Neutrophil (primary cell): ENCODE results near the gene LHX4.

Source experiments
- H3K27ac ChIP-seq: fragments of 200-600 bp; sonication (generic); 2 replicates; pipeline ENCODE4 v1.5.1; 2016; ENCODE audit warnings: mild to moderate bottlenecking, moderate library complexity
- H3K27me3 ChIP-seq: fragments of 200-600 bp; sonication (generic); 2 replicates; pipeline ENCODE4 v1.6.0; 2016; ENCODE audit warnings: mild to moderate bottlenecking
- H3K36me3 ChIP-seq: fragments of 200-600 bp; sonication (generic); 2 replicates; pipeline ENCODE4 v1.5.1; 2017
- H3K4me1 ChIP-seq, 2 experiments: fragments of 200-600 bp in 1 of 2; sonication (generic) in 1 of 2; 1 replicate in 1 of 2; 2 replicates in 1 of 2; pipeline versions ENCODE4 v1.5.1 to v1.6.1; 2013 to 2016; ENCODE audit warnings: low read depth in 1 of 2, low read length in 1 of 2, mild to moderate bottlenecking in 1 of 2, moderate library complexity in 1 of 2; ENCODE audit not compliant: control insufficient read depth in 1 of 2, insufficient read depth in 1 of 2
- H3K4me3 ChIP-seq, 2 experiments: fragments of 200-600 bp in 1 of 2; sonication (generic) in 1 of 2; 1 replicate in 1 of 2; 2 replicates in 1 of 2; pipeline ENCODE4 v1.5.1; 2013 to 2016; ENCODE audit warnings: low read depth in 1 of 2, low read length in 1 of 2, mild to moderate bottlenecking in 1 of 2, moderate library complexity in 1 of 2
- H3K9me3 ChIP-seq: fragments of 200-600 bp; sonication (generic); 2 replicates; pipeline ENCODE4 v1.5.1; 2016
- TF ChIP-seq, protein P1 (sequence below): fragments of 200-600 bp; sonication (generic); IDR thresholded peaks from 2 replicates; pipeline ENCODE4 v1.5.1; 2016; ENCODE audit warnings: antibody characterized with exemption

The LHX4 gene

DNA sequence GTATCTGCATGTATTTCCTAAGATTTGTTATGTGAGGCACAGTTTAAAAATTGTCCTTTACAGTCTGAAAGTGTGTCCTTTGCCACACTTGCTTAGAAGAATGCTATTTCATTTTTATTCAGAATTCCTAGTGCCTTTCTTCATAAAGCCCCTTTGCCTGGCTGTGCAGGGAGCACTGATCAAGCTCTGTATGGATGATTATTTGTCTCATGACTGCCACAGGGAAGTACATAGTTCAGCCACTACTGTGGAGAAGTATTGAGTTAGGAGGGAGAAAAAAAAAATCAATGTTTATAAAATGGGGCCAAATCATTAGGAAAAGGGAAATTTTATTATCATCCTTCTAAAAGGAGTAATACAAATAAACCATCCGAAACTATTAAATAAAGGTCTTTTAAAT lies 51.4 kb downstream of the LHX4 start:
- peaks cover 41 to 55% of the 10 kb centered on the region in 2 experiments for H3K4me1 ChIP-seq
- TF ChIP-seq, protein P1, sequence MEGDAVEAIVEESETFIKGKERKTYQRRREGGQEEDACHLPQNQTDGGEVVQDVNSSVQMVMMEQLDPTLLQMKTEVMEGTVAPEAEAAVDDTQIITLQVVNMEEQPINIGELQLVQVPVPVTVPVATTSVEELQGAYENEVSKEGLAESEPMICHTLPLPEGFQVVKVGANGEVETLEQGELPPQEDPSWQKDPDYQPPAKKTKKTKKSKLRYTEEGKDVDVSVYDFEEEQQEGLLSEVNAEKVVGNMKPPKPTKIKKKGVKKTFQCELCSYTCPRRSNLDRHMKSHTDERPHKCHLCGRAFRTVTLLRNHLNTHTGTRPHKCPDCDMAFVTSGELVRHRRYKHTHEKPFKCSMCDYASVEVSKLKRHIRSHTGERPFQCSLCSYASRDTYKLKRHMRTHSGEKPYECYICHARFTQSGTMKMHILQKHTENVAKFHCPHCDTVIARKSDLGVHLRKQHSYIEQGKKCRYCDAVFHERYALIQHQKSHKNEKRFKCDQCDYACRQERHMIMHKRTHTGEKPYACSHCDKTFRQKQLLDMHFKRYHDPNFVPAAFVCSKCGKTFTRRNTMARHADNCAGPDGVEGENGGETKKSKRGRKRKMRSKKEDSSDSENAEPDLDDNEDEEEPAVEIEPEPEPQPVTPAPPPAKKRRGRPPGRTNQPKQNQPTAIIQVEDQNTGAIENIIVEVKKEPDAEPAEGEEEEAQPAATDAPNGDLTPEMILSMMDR = no peak
- H3K9me3 ChIP-seq = no peaks in the 10 kb centered on the region
- peak overlapping the region; percentile 98 for H3K27ac ChIP-seq
- H3K36me3 ChIP-seq = no peaks in the 10 kb centered on the region
- H3K27me3 ChIP-seq = no peaks in the 10 kb centered on the region
- no peak overlapping the region for H3K4me3 ChIP-seq

DNA sequence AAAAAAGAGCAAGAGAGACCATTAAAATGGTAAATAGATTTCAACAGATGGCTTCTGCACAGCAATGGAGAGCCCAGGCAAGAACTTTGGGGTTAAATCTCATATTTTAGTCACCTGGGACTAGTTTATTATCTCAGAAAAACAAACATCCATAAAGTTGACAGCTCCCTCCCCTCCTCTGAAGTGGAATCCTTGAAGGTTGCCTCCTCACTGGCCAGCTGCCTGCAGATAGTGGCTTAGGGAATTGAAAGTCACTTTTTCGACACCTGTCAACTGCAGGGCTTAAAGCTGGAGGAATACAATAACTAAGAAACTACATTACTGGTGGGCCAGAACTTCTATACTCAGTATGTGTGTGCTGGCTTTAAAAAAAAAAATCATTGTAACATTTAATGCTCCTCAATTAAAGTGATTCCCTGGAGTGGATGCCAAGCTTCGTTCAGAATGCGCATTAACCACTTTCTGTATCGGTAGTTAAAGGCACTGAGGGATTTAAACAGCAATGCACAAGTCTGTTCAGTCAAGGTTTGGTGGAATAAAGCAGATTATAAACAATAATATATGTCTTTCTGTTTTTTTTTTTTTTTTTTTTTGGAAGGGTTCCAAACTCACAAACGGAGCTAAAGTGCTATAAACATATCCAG lies 52.5 kb downstream of the LHX4 start:
- Histone ChIP-seq H3K27ac (no peak overlapping the region), H3K27me3 (no peaks in the 10 kb centered on the region), H3K9me3 (no peaks in the 10 kb centered on the region), H3K4me3 (no peak overlapping the region), H3K36me3 (no peaks in the 10 kb centered on the region), H3K4me1 (peaks cover 36 to 46% of the 10 kb centered on the region in 2 experiments)
- TF ChIP-seq, protein P1 = no peak

DNA sequence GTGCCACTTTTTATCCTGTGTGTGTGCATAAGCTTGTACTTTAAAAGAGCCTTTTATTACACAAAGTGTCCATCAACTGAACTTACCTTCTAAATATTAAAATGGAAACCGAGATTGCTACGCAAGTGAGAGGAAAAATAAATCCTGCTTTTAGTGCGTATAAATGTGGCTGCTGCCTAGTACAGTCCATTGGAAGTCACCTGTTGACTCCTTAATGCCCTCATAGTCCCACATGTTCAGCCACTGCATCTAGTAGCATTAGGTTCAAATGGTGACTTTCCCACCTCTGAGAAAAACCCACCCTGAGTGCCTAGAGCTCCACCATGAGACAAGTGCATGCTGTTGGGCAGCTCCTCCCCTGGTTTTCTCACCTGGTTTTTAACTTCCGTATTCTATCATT lies 53.0 kb downstream of the LHX4 start:
- Histone ChIP-seq H3K4me3 (no peak overlapping the region), H3K27me3 (no peaks in the 10 kb centered on the region), H3K36me3 (no peaks in the 10 kb centered on the region), H3K4me1 (peaks cover 31 to 41% of the 10 kb centered on the region in 2 experiments), H3K27ac (no peak overlapping the region), H3K9me3 (no peaks in the 10 kb centered on the region)
- TF ChIP-seq, protein P1 = no peak

DNA sequence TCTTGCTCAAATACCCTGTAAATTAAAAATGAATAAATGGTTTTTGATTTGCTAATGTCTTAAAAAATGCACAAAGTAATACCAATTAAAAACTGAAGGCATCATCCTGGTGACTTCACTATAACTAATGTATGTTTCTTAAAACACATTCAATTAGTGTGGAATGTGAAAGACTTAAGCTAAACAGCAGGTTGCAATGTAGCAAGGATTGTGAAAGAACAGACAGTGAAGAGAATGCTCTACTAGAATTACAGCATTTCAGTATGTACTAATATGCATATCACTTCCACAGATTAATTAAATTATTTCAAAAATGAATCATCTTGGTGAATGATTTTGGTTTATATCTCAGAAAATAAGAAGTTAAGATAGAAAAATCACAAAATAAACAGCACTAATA lies 56.4 kb downstream of the LHX4 start:
- H3K36me3 ChIP-seq = no peaks in the 10 kb centered on the region
- H3K27ac ChIP-seq = peak overlapping the region; percentile 16
- TF ChIP-seq, protein P1 = no peak
- no peak overlapping the region for H3K4me3 ChIP-seq
- H3K27me3 ChIP-seq = no peaks in the 10 kb centered on the region
- H3K4me1 ChIP-seq = peaks cover 11 to 12% of the 10 kb centered on the region in 2 experiments
- H3K9me3 ChIP-seq = no peaks in the 10 kb centered on the region

DNA sequence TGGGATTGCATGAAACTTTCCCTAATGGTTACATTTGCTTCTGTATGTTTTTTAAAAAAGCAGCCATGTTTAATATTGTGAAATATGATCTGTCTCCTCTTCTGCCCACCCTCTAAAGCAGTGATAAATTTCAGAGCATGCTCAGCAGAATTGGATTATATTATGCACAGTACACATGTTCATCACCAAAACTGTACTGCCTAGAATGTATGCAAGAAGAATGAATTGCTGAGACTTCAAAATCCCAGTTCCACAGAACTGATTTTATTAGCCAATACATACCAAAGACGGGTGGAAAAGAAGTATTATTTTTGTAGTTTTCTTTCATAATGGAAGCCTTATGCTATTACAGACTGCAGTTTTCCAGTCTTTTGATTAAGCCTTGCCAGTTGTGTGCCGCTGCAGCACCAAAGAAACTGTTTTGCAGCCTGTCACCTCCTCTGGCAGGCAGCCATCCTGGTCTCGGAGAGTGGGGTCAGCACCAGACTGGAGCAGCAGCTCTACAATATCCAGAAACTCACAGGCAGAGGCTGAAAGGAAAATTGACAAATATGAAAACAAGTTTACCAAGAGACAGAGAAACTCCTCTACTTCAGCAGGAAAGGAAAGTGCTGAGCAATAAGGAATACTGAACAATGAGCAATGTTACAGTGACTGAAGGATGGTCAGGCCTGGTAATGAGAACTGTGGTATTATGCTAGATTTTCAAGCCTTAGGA lies 58.1 kb downstream of the LHX4 start:
- Histone ChIP-seq H3K4me3 (no peak overlapping the region), H3K36me3 (no peaks in the 10 kb centered on the region), H3K27me3 (no peaks in the 10 kb centered on the region), H3K4me1 (peaks cover 9 to 11% of the 10 kb centered on the region in 2 experiments), H3K9me3 (no peaks in the 10 kb centered on the region), H3K27ac (no peak overlapping the region)
- TF ChIP-seq, protein P1 = no peak
